Heart right ventricle (tissue), 16 donors: ENCODE results near the gene GDNF. TPM values are rescaled to one million over a fixed set of nuclear protein-coding genes. Genes with fewer than 3 reads are reported as not detected.
"Not testable (repeated sequence)": the region's sequence is repeated elsewhere in the genome, so short reads cannot be mapped to it uniquely, and the experiment has no call there.

Source experiments
- ATAC-seq, 8 donors: fragments of 200-7000 bp; cut with Tn5 transposase; one replicate each; pipeline ENCODE4 v1.9.1; 2020; ENCODE audit warnings: mild to moderate bottlenecking in 8 of 8, moderate library complexity in 8 of 8, moderate number of reproducible peaks in 1 of 8
- DNase-seq, 2 donors: peaks; one replicate each; pipeline ENCODE4 v3.0.0-alpha.2; 2020
- H3K27ac ChIP-seq, 10 donors: fragments of 200-600 bp; sonication (generic) in 2 of 10; one replicate each; pipeline versions ENCODE4 v1.5.0 to v1.8.0; 2020 to 2022; ENCODE audit warnings: mild to moderate bottlenecking in 3 of 10
- H3K27me3 ChIP-seq, 7 donors: fragments of 200-600 bp; one replicate each; pipeline ENCODE4 v1.8.0; 2021 to 2022; ENCODE audit warnings: mild to moderate bottlenecking in 2 of 7
- H3K36me3 ChIP-seq, 9 donors: fragments of 200-600 bp; sonication (generic) in 1 of 9; one replicate each; pipeline versions ENCODE4 v1.5.0 to v1.8.0; 2020 to 2022; ENCODE audit warnings: mild to moderate bottlenecking in 2 of 9
- H3K4me1 ChIP-seq, 9 donors: fragments of 200-600 bp; sonication (generic) in 1 of 9; one replicate each; pipeline versions ENCODE4 v1.5.0 to v1.8.0; 2020 to 2022; ENCODE audit warnings: mild to moderate bottlenecking in 4 of 9
- H3K4me3 ChIP-seq, 10 donors: fragments of 200-600 bp; sonication (generic) in 2 of 10; one replicate each; pipeline versions ENCODE4 v1.5.0 to v1.8.0; 2020 to 2022; ENCODE audit warnings: mild to moderate bottlenecking in 7 of 10, moderate library complexity in 2 of 10
- H3K9me3 ChIP-seq, 11 donors: fragments of 200-600 bp in 10 of 11; sonication (generic) in 2 of 11; one replicate each; pipeline versions ENCODE4 v1.5.0 to v1.8.0; 2013 to 2022; ENCODE audit warnings: mild to moderate bottlenecking in 2 of 11, control low read depth in 1 of 11, moderate library complexity in 1 of 11
- CTCF ChIP-seq, 9 donors: fragments of 200-600 bp; sonication (generic) in 2 of 9; IDR thresholded peaks; one replicate each; pipeline versions ENCODE4 v1.5.0 to v1.8.0; 2021 to 2022; ENCODE audit warnings: antibody characterized with exemption in 9 of 9, mild to moderate bottlenecking in 5 of 9, moderate library complexity in 1 of 9
- WGBS, 2 donors: extraction: QIAGEN DNeasy Blood & Tissue Kit; methylation state at CpG; one replicate each; pipeline ENCODE4 v1.1.7; 2013; ENCODE audit warnings: inconsistent platforms in 1 of 2; 5-methylcytosine and 5-hydroxymethylcytosine counted together
- intact Hi-C, 10 donors: fragments of 100-400 bp; cut with DNase I; formaldehyde crosslinking; loops; one replicate each; pipeline versions ENCODE4 v1.11.1 to v1.14.2; 2022
- polyA plus RNA-seq, 2 donors: library from polyadenylated mRNA; stranded (reverse); fragments of 200-250 nt; gene quantifications; one replicate each; pipeline ENCODE4 v1.2.3, GENCODE V29; 2013
- total RNA-seq, 10 donors: library from RNA; stranded (reverse); fragmentation: NEBNext Ultra II Directional in 3 of 10; extraction: Animal tissue kit (Norgen Biotek cat#: 25700) in 3 of 10; gene quantifications; one replicate each; pipeline versions ENCODE4 v1.2.1 to v1.2.4, GENCODE V29; 2021 to 2023
- donor health status: Arrhythmogenic right ventricular cardiomyopathy.
- donor health status: ischemic (EF 13 %, LVEDD 7.1; RV severe dilation, severe dysfunction).
- donor health status: healthy with polysubstance abuse.
- donor health status: DM: no; HTN: yes; CAD: no.
- donor health status: DM: no; HTN: no; CAD: no.
- donor health status: ischemic (EF 25% LVEDD 6.9; RV normal size, moderate dysfunction).
- donor health status: ischemic (EF 25% LVEDD 5.7; RV mildly dilated, moderate dysfunction).
- donor health status: healthy.
- donor health status: DM: yes; HTN: yes; CAD: no.
- donor health status: Ischemic cardiomyopathy.
- donor health status: ischemic (EF 35%, LVEDD 5.7; RV mildly dilated, moderate dysfunction).
- donor health status: nonischemic (EF 11% LVEDD 7.7; RV severe dilation, severe dysfunction).
- donor health status: DM: yes; HTN: yes; CAD: no.
- donor health status: PGD.
- donor health status: ischemic (EF 29% LVEDD 5.4; RV normal size, mild dysfunction).
- donor health status: nonischemic (EF 23%, LVEDD 6.1; RV moderate dilation, normal function).

The GDNF gene
- total and polyA plus RNA-seq, 12 donors = 0.04 to 0.94 (median 0.21) TPM; not detected in 3

- H3K27me3 ChIP-seq = no peaks in the 10 kb centered on the region
- 84 to 91% methylated on average over 7 of the region's 7 CpGs for WGBS, 2 donors
- DNase-seq (no peak), ATAC-seq (no peak)
- H3K9me3 ChIP-seq = peaks cover 0 to 10% (median 0%) of the 10 kb centered on the region in 11 donors
- H3K27ac ChIP-seq = no peak overlapping the region
- no peaks in the 10 kb centered on the region for H3K4me1 ChIP-seq
- intact Hi-C loops = no loop called here
- H3K36me3 ChIP-seq = no peaks in the 10 kb centered on the region
- no peak for TF ChIP-seq CTCF (IDR thresholded peaks at IDR 0.05)
- no peak overlapping the region for H3K4me3 ChIP-seq
Measured at GRCh38 chr5:37873988-37874387, 34.1 kb upstream of the GDNF start.

GRCh38 chr5:37871023-37871815 lies 31.4 kb upstream of the GDNF start:
- ATAC-seq = no peak
- intact Hi-C loops = no loop called here
- H3K4me3 ChIP-seq = no peak overlapping the region
- H3K9me3 ChIP-seq = peaks cover 0 to 7% (median 0%) of the 10 kb centered on the region in 11 donors
- no peaks in the 10 kb centered on the region for H3K27me3 ChIP-seq
- no peaks in the 10 kb centered on the region for H3K36me3 ChIP-seq
- H3K4me1 ChIP-seq = no peaks in the 10 kb centered on the region
- DNase-seq = no peak
- WGBS, 2 donors = 78 to 84% methylated on average over 7 of the region's 7 CpGs
- TF ChIP-seq CTCF (IDR thresholded peaks at IDR 0.05) = no peak
- H3K27ac ChIP-seq = no peak overlapping the region

GRCh38 chr5:37869216-37869615 lies 29.4 kb upstream of the GDNF start:
- no peaks in the 10 kb centered on the region for H3K36me3 ChIP-seq
- peaks cover 0 to 6% (median 0%) of the 10 kb centered on the region in 11 donors for H3K9me3 ChIP-seq
- H3K27me3 ChIP-seq = no peaks in the 10 kb centered on the region
- ATAC-seq (no peak), DNase-seq (no peak)
- no peak overlapping the region for H3K4me3 ChIP-seq
- no peak overlapping the region for H3K27ac ChIP-seq
- H3K4me1 ChIP-seq = no peaks in the 10 kb centered on the region
- no peak for TF ChIP-seq CTCF (IDR thresholded peaks at IDR 0.05)
- intact Hi-C loops = loop anchor here in 1 of 10 donors (10.0 kb wide), 1 partner anchor 1236 kb away; no protein-coding TSS in a partner anchor
- 82 to 88% methylated on average over 2 of the region's 2 CpGs for WGBS, 2 donors

- no peaks in the 10 kb centered on the region for H3K27me3 ChIP-seq
- no peaks in the 10 kb centered on the region for H3K4me1 ChIP-seq
- H3K27ac ChIP-seq = no peak overlapping the region
- no peaks in the 10 kb centered on the region for H3K36me3 ChIP-seq
- 54 to 75% methylated on average over 3 of the region's 3 CpGs for WGBS, 2 donors
- intact Hi-C loops = loop anchor here in 1 of 10 donors (10.0 kb wide), 1 partner anchor 1237 kb away; no protein-coding TSS in a partner anchor
- no peak overlapping the region for H3K4me3 ChIP-seq
- no peak for ATAC-seq
- no peak for TF ChIP-seq CTCF (IDR thresholded peaks at IDR 0.05)
- DNase-seq = no peak
- H3K9me3 ChIP-seq = peaks cover 0 to 6% (median 0%) of the 10 kb centered on the region in 11 donors
Measured at GRCh38 chr5:37867654-37868053, 27.8 kb upstream of the GDNF start.

GRCh38 chr5:37862907-37863306 lies 23.1 kb upstream of the GDNF start:
- 93 to 100% methylated on average over 1 of the region's 1 CpG for WGBS, 2 donors
- ATAC-seq, H3K27ac ChIP-seq, H3K4me1 ChIP-seq, DNase-seq, H3K27me3 ChIP-seq, H3K9me3 ChIP-seq, H3K36me3 ChIP-seq, H3K4me3 ChIP-seq: not testable (repeated sequence)
- intact Hi-C loops = loop anchor here in 1 of 10 donors (10.0 kb wide), 1 partner anchor 1242 kb away; no protein-coding TSS in a partner anchor
